ENCODE data around the gene DPPA4. TPM values are rescaled to one million over a fixed set of nuclear protein-coding genes. Genes with fewer than 3 reads are reported as not detected.

Gene DPPA4
- total RNA-seq, 1 experiment from 2014 or later, result not detected

DNA sequence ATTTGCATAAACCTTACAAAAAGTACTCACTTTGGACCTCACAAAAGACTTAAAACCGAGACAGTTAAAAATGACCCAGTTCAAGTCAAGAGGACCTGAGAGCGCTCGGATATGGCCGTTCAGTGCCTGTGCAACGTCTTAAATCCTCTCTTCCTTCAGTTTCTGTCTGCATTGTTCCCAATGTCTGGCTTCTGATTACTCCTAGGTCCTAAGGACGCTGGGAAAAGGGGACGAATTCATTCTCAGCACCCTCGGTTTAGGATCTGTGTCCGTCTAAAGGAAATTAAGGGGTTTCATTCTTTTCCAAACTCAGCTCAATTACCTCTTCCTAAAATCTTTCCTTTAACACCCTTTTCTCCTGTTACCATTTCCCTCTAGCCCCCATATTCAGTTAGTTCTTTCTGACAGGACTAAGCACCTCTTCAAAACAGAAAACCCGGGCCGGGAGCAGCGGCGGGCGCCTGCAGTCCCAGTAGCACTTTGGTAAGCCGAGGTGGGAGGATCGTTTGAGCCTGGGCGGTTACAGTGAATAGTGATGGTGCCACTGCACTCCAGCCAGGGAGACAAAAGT is 970 bp downstream of the DPPA4 start:
- no peak overlapping the region for H3K4me3 Mint-ChIP-seq (ENCODE audit: unreplicated experiment)
- peaks cover 10% of the 10 kb centered on the region for H3K9me3 Mint-ChIP-seq (ENCODE audit: unreplicated experiment)
- no peaks in the 10 kb centered on the region for H3K36me3 Mint-ChIP-seq (ENCODE audit: insufficient read depth, unreplicated experiment)
- ChIA-PET POLR2A (no interaction called here), CTCF (no interaction called here)
- Histone ChIP-seq H3K36me3 (ENCODE audit: control insufficient read depth, insufficient read depth, low read length) (no peaks in the 10 kb centered on the region), H3K9me3 (no peaks in the 10 kb centered on the region), H3K27me3 (replicated peaks; ENCODE audit: control insufficient read depth, insufficient read depth, low read length) (no peaks in the 10 kb centered on the region), H3K4me1 (no peaks in the 10 kb centered on the region), H3K4me3 (ENCODE audit: low read depth, low read length) (no peak overlapping the region)
- no peak overlapping the region for H3K27ac Mint-ChIP-seq (ENCODE audit: unreplicated experiment)
- H3K27me3 Mint-ChIP-seq (ENCODE audit: insufficient read depth, unreplicated experiment), result no peaks in the 10 kb centered on the region
- no peak for TF ChIP-seq CTCF (IDR thresholded peaks at IDR 0.05; ENCODE audit: insufficient read depth in 1 of 2, low read depth in 1 of 2, low read length in 1 of 2, severe bottlenecking in 1 of 2, unreplicated experiment in 1 of 2)
- intact Hi-C loops (cut with micrococcal nuclease; ENCODE audit: unreplicated experiment), result no loop called here
- DNase-seq, result no peak
- no TSS peak for BruUV-seq (replicated peaks)
- peaks cover 14% of the 10 kb centered on the region for H3K4me1 Mint-ChIP-seq (ENCODE audit: low read depth, unreplicated experiment)

DNA sequence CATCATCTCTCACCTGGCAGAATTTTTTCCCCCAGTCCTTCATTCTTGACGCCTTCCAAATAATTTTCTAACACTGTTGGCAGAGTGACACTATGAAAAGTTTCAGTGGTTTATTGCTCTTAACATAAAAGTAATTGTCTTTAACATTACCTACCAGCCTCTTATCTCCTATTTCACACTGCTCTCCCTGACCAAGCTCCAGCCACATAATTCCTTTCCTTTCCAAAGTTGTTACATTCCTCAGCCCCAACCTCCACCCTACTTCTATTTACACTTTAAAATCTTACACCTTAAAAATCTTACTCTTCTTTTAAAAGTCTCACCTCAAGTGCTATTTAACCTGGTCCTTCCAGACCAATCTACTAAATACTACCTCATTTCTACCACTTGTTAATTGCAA is 2.8 kb downstream of the DPPA4 start:
- POLR2A ChIA-PET, result no interaction called here
- peaks cover 10% of the 10 kb centered on the region for H3K9me3 Mint-ChIP-seq (ENCODE audit: unreplicated experiment)
- H3K27me3 ChIP-seq (replicated peaks; ENCODE audit: control insufficient read depth, insufficient read depth, low read length), result no peaks in the 10 kb centered on the region
- no peaks in the 10 kb centered on the region for H3K27me3 Mint-ChIP-seq (ENCODE audit: insufficient read depth, unreplicated experiment)
- no peak overlapping the region for H3K4me3 Mint-ChIP-seq (ENCODE audit: unreplicated experiment)
- no peaks in the 10 kb centered on the region for H3K9me3 ChIP-seq
- no peak overlapping the region for H3K4me3 ChIP-seq (ENCODE audit: low read depth, low read length)
- intact Hi-C loops (cut with micrococcal nuclease; ENCODE audit: unreplicated experiment), result no loop called here
- no peaks in the 10 kb centered on the region for H3K36me3 ChIP-seq (ENCODE audit: control insufficient read depth, insufficient read depth, low read length)
- peaks cover 14% of the 10 kb centered on the region for H3K4me1 Mint-ChIP-seq (ENCODE audit: low read depth, unreplicated experiment)
- H3K36me3 Mint-ChIP-seq (ENCODE audit: insufficient read depth, unreplicated experiment), result no peaks in the 10 kb centered on the region
- BruUV-seq (replicated peaks), result no TSS peak
- no peak for DNase-seq
- no peaks in the 10 kb centered on the region for H3K4me1 ChIP-seq
- CTCF ChIA-PET, result no interaction called here
- no peak for TF ChIP-seq CTCF (IDR thresholded peaks at IDR 0.05; ENCODE audit: insufficient read depth in 1 of 2, low read depth in 1 of 2, low read length in 1 of 2, severe bottlenecking in 1 of 2, unreplicated experiment in 1 of 2)
- no peak overlapping the region for H3K27ac Mint-ChIP-seq (ENCODE audit: unreplicated experiment)

- H3K36me3 Mint-ChIP-seq (ENCODE audit: insufficient read depth, unreplicated experiment), result no peaks in the 10 kb centered on the region
- DNase-seq, result no peak
- no peaks in the 10 kb centered on the region for H3K27me3 Mint-ChIP-seq (ENCODE audit: insufficient read depth, unreplicated experiment)
- peaks cover under 1% of the 10 kb centered on the region for H3K9me3 Mint-ChIP-seq (ENCODE audit: unreplicated experiment)
- Histone ChIP-seq H3K4me1 (no peaks in the 10 kb centered on the region), H3K36me3 (ENCODE audit: control insufficient read depth, insufficient read depth, low read length) (no peaks in the 10 kb centered on the region), H3K4me3 (ENCODE audit: low read depth, low read length) (no peak overlapping the region), H3K9me3 (no peaks in the 10 kb centered on the region), H3K27me3 (replicated peaks; ENCODE audit: control insufficient read depth, insufficient read depth, low read length) (no peaks in the 10 kb centered on the region)
- H3K4me1 Mint-ChIP-seq (ENCODE audit: low read depth, unreplicated experiment), result peaks cover 8% of the 10 kb centered on the region
- ChIA-PET POLR2A (no interaction called here), CTCF (no interaction called here)
- H3K4me3 Mint-ChIP-seq (ENCODE audit: unreplicated experiment), result no peak overlapping the region
- no peak for TF ChIP-seq CTCF (IDR thresholded peaks at IDR 0.05; ENCODE audit: insufficient read depth in 1 of 2, low read depth in 1 of 2, low read length in 1 of 2, severe bottlenecking in 1 of 2, unreplicated experiment in 1 of 2)
- intact Hi-C loops (cut with micrococcal nuclease; ENCODE audit: unreplicated experiment), result no loop called here
- no peak overlapping the region for H3K27ac Mint-ChIP-seq (ENCODE audit: unreplicated experiment)
- BruUV-seq (replicated peaks), result no TSS peak
These were observed 5.7 kb downstream of the DPPA4 start for GRCh38 chr3:109331692-109332091.

All from Caco-2 (cell line).